ENCODE measurements around the gene FOXE1.

Gene FOXE1

DNA sequence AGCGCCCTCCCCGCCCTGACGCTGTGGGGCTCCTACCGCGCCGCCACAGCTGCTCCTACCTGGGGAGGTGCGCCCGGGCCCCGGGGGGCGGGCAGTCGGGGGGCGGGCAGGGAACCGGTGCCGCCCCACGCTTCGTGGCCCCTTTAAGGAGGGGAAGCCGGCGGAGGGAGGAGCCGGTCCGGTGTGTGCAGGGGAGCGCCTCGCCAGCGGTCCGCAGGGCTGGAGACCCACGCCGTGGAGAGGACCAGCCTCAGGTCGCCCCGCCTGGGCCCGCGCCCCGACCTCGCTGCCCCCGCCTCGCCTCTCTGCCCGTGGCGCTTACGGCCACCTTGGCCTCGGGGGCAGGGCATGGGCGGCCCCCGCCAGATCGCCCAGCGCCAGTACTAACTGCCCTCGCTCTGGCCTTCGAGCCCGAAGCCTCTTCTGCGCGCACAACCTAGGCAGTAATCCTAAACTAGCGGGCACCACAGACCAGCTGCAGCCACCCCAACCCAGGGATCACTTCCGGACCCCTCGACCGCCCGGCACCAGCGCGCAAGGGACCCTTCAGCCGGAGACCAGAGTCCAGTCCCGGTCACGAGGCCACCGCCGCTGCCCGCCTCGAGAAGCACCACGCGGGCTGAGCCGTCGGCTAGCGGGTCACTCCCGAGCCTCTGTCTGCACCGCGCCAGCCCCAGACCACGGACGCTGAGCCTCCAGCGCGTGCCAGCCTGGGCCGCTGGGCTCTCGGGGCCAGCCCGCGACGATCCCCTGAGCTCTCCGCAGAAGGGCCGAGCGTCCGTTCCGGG, at the start of gene FOXE1:
FOXE1 (plus strand) TSS at position 171 of the 788 bp plus-strand sequence. CDS start 689 bp downstream, outside the sequence.
- Histone ChIP-seq H3K27ac (no peak within 1 kb of the TSS), H3K4me1 (peaks cover 0 to 46% (median 32%) of the 10 kb centered on the region in 4 donors), H3K4me3 (peak within 1 kb of the TSS; percentile 22 to 35), H3K27me3 (peaks cover 3 to 99% of the 10 kb centered on the region in 2 donors), H3K36me3 (no peaks in the 10 kb centered on the region), H3K9me3 (no peaks in the 10 kb centered on the region)
- no peak for DNase-seq
- intact Hi-C loops (cut with DNase I; ENCODE audit: low total_unique reads), result no loop called here
- TF ChIP-seq CTCF (IDR thresholded peaks at IDR 0.05), result no peak

DNA sequence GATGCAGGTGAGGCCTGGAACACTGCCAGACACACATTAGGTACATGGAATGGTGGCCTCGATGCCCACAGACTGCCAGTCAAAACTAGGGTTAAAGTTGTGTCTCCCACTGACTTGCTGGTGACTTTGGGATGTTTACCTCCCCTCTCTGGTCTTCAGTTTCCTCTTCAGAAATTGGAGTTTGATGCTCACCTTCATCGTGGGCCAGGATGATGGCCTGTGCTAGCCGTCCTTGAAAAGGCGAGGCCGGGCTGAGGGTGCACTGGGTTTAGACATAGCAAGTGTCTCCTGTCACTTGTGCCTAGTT, 49.0 kb upstream of the FOXE1 start:
- H3K9me3 ChIP-seq, result no peaks in the 10 kb centered on the region
- H3K4me1 ChIP-seq, result peaks cover 0 to 8% (median 6%) of the 10 kb centered on the region in 4 donors
- DNase-seq, result no peak
- H3K27ac ChIP-seq, result no peak overlapping the region
- peak overlapping the region in 1 of 2 donors; percentile 52 for H3K4me3 ChIP-seq
- TF ChIP-seq CTCF (IDR thresholded peaks at IDR 0.05), result no peak
- intact Hi-C loops (cut with DNase I; ENCODE audit: low total_unique reads), result no loop called here
- H3K27me3 ChIP-seq, result peaks cover 6 to 36% of the 10 kb centered on the region in 2 donors
- H3K36me3 ChIP-seq, result no peaks in the 10 kb centered on the region

DNA sequence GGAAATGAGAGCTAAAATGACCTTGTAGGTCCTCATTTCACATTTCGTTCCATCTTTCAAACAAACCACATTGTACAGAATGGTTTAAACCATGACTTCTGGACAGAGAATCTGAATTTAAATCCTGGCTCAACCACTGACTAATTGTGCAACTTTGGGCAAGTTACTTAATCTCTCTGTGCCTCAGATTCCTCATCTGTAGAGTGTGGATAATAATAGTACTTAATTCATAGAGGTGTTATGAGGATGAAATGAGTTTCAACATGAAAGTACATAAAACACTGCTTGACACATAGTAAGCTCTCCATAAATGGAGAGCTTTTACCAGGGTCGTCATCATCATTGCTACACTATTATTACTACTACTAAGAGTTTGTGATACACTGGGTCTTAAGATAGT, 46.3 kb upstream of the FOXE1 start:
- Histone ChIP-seq H3K27me3 (peaks cover 6 to 30% of the 10 kb centered on the region in 2 donors), H3K36me3 (no peaks in the 10 kb centered on the region), H3K27ac (no peak overlapping the region), H3K4me1 (peaks cover 0 to 8% (median 6%) of the 10 kb centered on the region in 4 donors), H3K9me3 (no peaks in the 10 kb centered on the region), H3K4me3 (no peak overlapping the region)
- intact Hi-C loops (cut with DNase I; ENCODE audit: low total_unique reads), result no loop called here
- no peak for DNase-seq
- no peak for TF ChIP-seq CTCF (IDR thresholded peaks at IDR 0.05)

DNA sequence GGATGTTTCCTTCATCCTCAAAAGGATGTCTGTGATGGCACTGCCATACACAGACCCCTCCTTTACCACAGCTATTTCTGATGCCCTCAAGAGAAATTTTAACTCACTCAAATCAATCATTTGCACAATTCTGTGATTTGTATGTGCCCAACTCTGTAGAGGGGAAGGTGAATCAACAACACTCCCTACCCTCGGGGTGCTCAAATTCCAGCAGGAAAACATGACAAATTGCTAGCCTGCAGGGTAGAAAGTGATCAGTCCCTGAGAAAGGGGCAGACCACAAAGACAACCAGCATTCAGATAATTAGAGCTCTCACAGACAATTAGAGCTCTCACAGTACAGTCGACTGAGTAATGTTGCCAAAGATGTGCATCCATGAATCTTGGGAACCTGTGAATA, 45.3 kb upstream of the FOXE1 start:
- Histone ChIP-seq H3K4me3 (no peak overlapping the region), H3K27ac (no peak overlapping the region), H3K4me1 (peaks cover 0 to 8% (median 6%) of the 10 kb centered on the region in 4 donors), H3K9me3 (no peaks in the 10 kb centered on the region), H3K27me3 (peaks cover 6 to 23% of the 10 kb centered on the region in 2 donors), H3K36me3 (no peaks in the 10 kb centered on the region)
- intact Hi-C loops (cut with DNase I; ENCODE audit: low total_unique reads), result no loop called here
- DNase-seq, result no peak
- no peak for TF ChIP-seq CTCF (IDR thresholded peaks at IDR 0.05)

- Histone ChIP-seq H3K27ac (no peak overlapping the region), H3K4me1 (peaks cover 0 to 5% (median 5%) of the 10 kb centered on the region in 4 donors), H3K27me3 (peaks cover 3 to 15% of the 10 kb centered on the region in 2 donors), H3K36me3 (no peaks in the 10 kb centered on the region), H3K4me3 (no peak overlapping the region), H3K9me3 (peaks cover 0 to 1% (median 0%) of the 10 kb centered on the region in 3 donors)
- no peak for DNase-seq
- TF ChIP-seq CTCF (IDR thresholded peaks at IDR 0.05), result no peak
- intact Hi-C loops (cut with DNase I; ENCODE audit: low total_unique reads), result no loop called here
Measured at GRCh38 chr9:97808415-97808814, 44.6 kb upstream of the FOXE1 start.

Measured in tibial artery (tissue), 4 donors.